Liver (tissue), 9 donors: ENCODE data around the gene DPF3. TPM values are rescaled to one million over a fixed set of nuclear protein-coding genes. Genes with fewer than 3 reads are reported as not detected.

ENCODE experiments used
- DNase-seq: peaks from one replicate; pipeline ENCODE4 v3.0.0-alpha.2; 2017; ENCODE audit warnings: low spot score
- H3K27ac ChIP-seq, 2 donors: one replicate each; pipeline ENCODE4 v1.7.0; 2013; ENCODE audit warnings: inconsistent platforms in 2 of 2, low read length in 2 of 2, control low read depth in 1 of 2, low read depth in 1 of 2, mild to moderate bottlenecking in 1 of 2
- H3K27me3 ChIP-seq, 4 donors: one replicate each; pipeline versions ENCODE4 v1.6.1 to v1.7.0; 2013; ENCODE audit warnings: low read length in 3 of 4, inconsistent platforms in 1 of 4, mild to moderate bottlenecking in 1 of 4, moderate library complexity in 1 of 4; ENCODE audit not compliant: control insufficient read depth in 4 of 4, insufficient read depth in 4 of 4
- H3K36me3 ChIP-seq, 4 donors: one replicate each; pipeline versions ENCODE4 v1.6.1 to v1.7.0; 2013; ENCODE audit warnings: low read length in 3 of 4, mild to moderate bottlenecking in 3 of 4, low read depth in 1 of 4, moderate library complexity in 1 of 4; ENCODE audit not compliant: control insufficient read depth in 4 of 4, insufficient read depth in 3 of 4
- H3K4me1 ChIP-seq, 4 donors: one replicate each; pipeline versions ENCODE4 v1.6.1 to v1.7.0; 2013; ENCODE audit warnings: low read length in 3 of 4, mild to moderate bottlenecking in 3 of 4, moderate library complexity in 1 of 4; ENCODE audit not compliant: control insufficient read depth in 4 of 4, insufficient read depth in 4 of 4
- H3K4me3 ChIP-seq, 3 donors: one replicate each; pipeline versions ENCODE4 v1.6.1 to v1.7.0; 2013; ENCODE audit warnings: low read length in 3 of 3, control low read depth in 1 of 3, low read depth in 1 of 3, mild to moderate bottlenecking in 1 of 3
- H3K9ac ChIP-seq, 2 donors: one replicate each; pipeline ENCODE4 v1.7.0; 2013; ENCODE audit warnings: low read length in 2 of 2, mild to moderate bottlenecking in 2 of 2, moderate library complexity in 2 of 2, control low read depth in 1 of 2, low read depth in 1 of 2
- H3K9me3 ChIP-seq, 4 donors: one replicate each; pipeline versions ENCODE4 v1.6.1 to v1.7.0; 2013; ENCODE audit warnings: low read length in 3 of 4; ENCODE audit not compliant: control insufficient read depth in 4 of 4
- ATF3 ChIP-seq: IDR thresholded peaks from 2 replicates; pipeline ENCODE4 v1.6.1; 2016; ENCODE audit warnings: antibody characterized with exemption
- EGR1 ChIP-seq, 2 donors: IDR thresholded peaks; 2 replicates each; pipeline ENCODE4 v1.6.1; 2016 to 2018; ENCODE audit warnings: antibody characterized with exemption in 2 of 2, low read depth in 2 of 2
- FOXA1 ChIP-seq: IDR thresholded peaks from 2 replicates; pipeline ENCODE4 v1.6.1; 2016; ENCODE audit warnings: antibody characterized with exemption
- FOXA2 ChIP-seq: IDR thresholded peaks from 2 replicates; pipeline ENCODE4 v1.6.1; 2016; ENCODE audit warnings: antibody characterized with exemption
- GABPA ChIP-seq, 2 donors: IDR thresholded peaks in 1 of 2; conservative IDR thresholded peaks in 1 of 2; 2 replicates each; pipeline ENCODE4 v1.6.1; 2016; ENCODE audit warnings: antibody characterized with exemption in 2 of 2, mild to moderate bottlenecking in 1 of 2, moderate library complexity in 1 of 2
- HNF4G ChIP-seq: IDR thresholded peaks from 2 replicates; pipeline ENCODE4 v1.6.1; 2016; ENCODE audit warnings: antibody characterized with exemption
- JUND ChIP-seq, 2 donors: IDR thresholded peaks; 2 replicates each; pipeline ENCODE4 v1.6.1; 2016; ENCODE audit warnings: antibody characterized with exemption in 2 of 2
- MAX ChIP-seq: IDR thresholded peaks from 2 replicates; pipeline ENCODE4 v1.6.1; 2016; ENCODE audit warnings: antibody characterized with exemption
- NR2F2 ChIP-seq: IDR thresholded peaks from 2 replicates; pipeline ENCODE4 v1.6.1; 2016; ENCODE audit warnings: antibody characterized with exemption
- RAD21 ChIP-seq, 2 donors: IDR thresholded peaks; 2 replicates each; pipeline ENCODE4 v1.6.1; 2016; ENCODE audit warnings: antibody characterized with exemption in 2 of 2, mild to moderate bottlenecking in 2 of 2
- REST ChIP-seq: IDR thresholded peaks from 2 replicates; pipeline ENCODE4 v1.6.1; 2016; ENCODE audit warnings: antibody characterized with exemption, mild to moderate bottlenecking
- RXRA ChIP-seq, 2 donors: IDR thresholded peaks; 2 replicates each; pipeline ENCODE4 v1.6.1; 2017 to 2018; ENCODE audit warnings: antibody characterized with exemption in 2 of 2, mild to moderate bottlenecking in 1 of 2
- SP1 ChIP-seq: IDR thresholded peaks from 2 replicates; pipeline ENCODE4 v1.6.1; 2018; ENCODE audit warnings: antibody characterized with exemption, mild to moderate bottlenecking
- TAF1 ChIP-seq: conservative IDR thresholded peaks from 2 replicates; pipeline ENCODE4 v1.6.1; 2016; ENCODE audit warnings: antibody characterized with exemption, mild to moderate bottlenecking
- YY1 ChIP-seq: IDR thresholded peaks from 2 replicates; pipeline ENCODE4 v1.6.1; 2016; ENCODE audit warnings: antibody characterized with exemption, mild to moderate bottlenecking
- WGBS: extraction: QIAGEN DNeasy Blood & Tissue Kit; methylation state at CpG from one replicate; pipeline ENCODE4 v1.1.7; 2013; 5-methylcytosine and 5-hydroxymethylcytosine counted together
- polyA plus RNA-seq, 2 donors: library from polyadenylated mRNA; stranded (reverse) in 1 of 2; unstranded in 1 of 2; fragments of 200-250 nt in 1 of 2; fragments of >200 nt in 1 of 2; fragmentation: Nextera tagmentation in 1 of 2; extraction: Ambion mirVana in 1 of 2; gene quantifications; one replicate each; pipeline versions ENCODE4 v1.2.1 to v1.2.3, GENCODE V29; 2013 to 2015
- total RNA-seq, 2 donors: library from RNA; depleted of rRNA; stranded (reverse); fragments of >200 nt; gene quantifications; one replicate each; pipeline ENCODE4 v1.2.3, GENCODE V29; 2014
- donor health status: healthy.
- donor health status: healthy.
- donor health status: healthy.
- donor health status: healthy.
- donor health status: healthy.

The DPF3 gene
- total and polyA plus RNA-seq, 4 donors = 1.1 to 23.2 (median 2.5) TPM

- peak; percentile 62 for DNase-seq
- peaks cover 0 to 10% (median 5%) of the 10 kb centered on the region in 4 donors for H3K4me1 ChIP-seq
- no peak overlapping the region for H3K4me3 ChIP-seq
Observed at GRCh38 chr14:72924337-72924736, 30.4 kb upstream of the DPF3 start.

GRCh38 chr14:72921396-72921795, 27.5 kb upstream of the DPF3 start:
- TF ChIP-seq HNF4G (no peak), FOXA2 (no peak), NR2F2 (no peak), EGR1 (IDR thresholded peaks at IDR 0.05; ENCODE audit: low read depth in 2 of 2) (no peak), SP1 (no peak), FOXA1 (no peak), REST (no peak), GABPA (IDR thresholded peaks at IDR 0.05 in 1 of 2, conservative IDR thresholded peaks at IDR 0.05 in 1 of 2) (no peak), MAX (no peak)

More at GRCh38 chr14:72924337-72924736, 30.4 kb upstream of the DPF3 start:
- H3K27me3 ChIP-seq = no peaks in the 10 kb centered on the region
- TF ChIP-seq FOXA2 (no peak), MAX (no peak), TAF1 (no peak), RAD21 (IDR thresholded peaks at IDR 0.05) (no peak), EGR1 (IDR thresholded peaks at IDR 0.05; ENCODE audit: low read depth in 2 of 2) (no peak), REST (no peak), RXRA (IDR thresholded peaks at IDR 0.05) (no peak), HNF4G (no peak), ATF3 (no peak), NR2F2 (no peak), JUND (IDR thresholded peaks at IDR 0.05) (no peak), YY1 (no peak), SP1 (no peak), GABPA (IDR thresholded peaks at IDR 0.05 in 1 of 2, conservative IDR thresholded peaks at IDR 0.05 in 1 of 2) (no peak), FOXA1 (no peak)
- H3K9me3 ChIP-seq = no peaks in the 10 kb centered on the region
- H3K27ac ChIP-seq = no peak overlapping the region
- WGBS = 54% methylated on average over 5 of the region's 5 CpGs
- no peaks in the 10 kb centered on the region for H3K36me3 ChIP-seq
- no peak overlapping the region for H3K9ac ChIP-seq

More at GRCh38 chr14:72921396-72921795, 27.5 kb upstream of the DPF3 start:
- H3K27me3 ChIP-seq = no peaks in the 10 kb centered on the region
- H3K9ac ChIP-seq = no peak overlapping the region
- H3K4me3 ChIP-seq = no peak overlapping the region
- H3K9me3 ChIP-seq = no peaks in the 10 kb centered on the region
- peaks cover 0 to 6% (median 3%) of the 10 kb centered on the region in 4 donors for H3K4me1 ChIP-seq
- H3K36me3 ChIP-seq = no peaks in the 10 kb centered on the region
- DNase-seq = no peak
- no peak overlapping the region for H3K27ac ChIP-seq
